ENCODE results near the gene AGAP2. TPM values are rescaled to one million over a fixed set of nuclear protein-coding genes. Genes with fewer than 3 reads are reported as not detected.

AGAP2 gene
- polyA plus RNA-seq, 3 donors = 0.20 to 3.4 (median 0.65) TPM

- H3K4me2 ChIP-seq (replicated peaks; ENCODE audit: extremely low read depth, low read length, poor library complexity, severe bottlenecking) = no peak overlapping the region
- no peak for TF ChIP-seq CTCF (IDR thresholded peaks at IDR 0.05)
- no peak overlapping the region for H3K4me3 ChIP-seq (replicated peaks in 1 of 3; ENCODE audit: low read depth in 2 of 3, low read length in 3 of 3)
- H3K36me3 ChIP-seq (replicated peaks in 1 of 2; ENCODE audit: control insufficient read depth in 1 of 2, insufficient read depth in 2 of 2, low read length in 2 of 2) = peaks cover 94% of the 10 kb centered on the region in 2 donors
- no peaks in the 10 kb centered on the region for H3K9me3 ChIP-seq (replicated peaks in 1 of 2; ENCODE audit: control insufficient read depth in 1 of 2, insufficient read depth in 1 of 2, low read length in 2 of 2)
- no peak overlapping the region for H2AFZ ChIP-seq (ENCODE audit: insufficient read depth, low read depth, low read length, poor library complexity, severe bottlenecking)
- intact Hi-C loops (cut with micrococcal nuclease) = no loop called here
- no peaks in the 10 kb centered on the region for H3K4me1 ChIP-seq (ENCODE audit: control insufficient read depth in 1 of 2, insufficient read depth in 2 of 2, low read length in 2 of 2)
- H3K27ac ChIP-seq (ENCODE audit: low read depth in 1 of 2, low read length in 2 of 2) = no peak overlapping the region
- no peaks in the 10 kb centered on the region for H3K27me3 Mint-ChIP-seq (ENCODE audit: low read depth in 3 of 3)
- 100% methylated on average over 3 of the region's 5 CpGs for WGBS (ENCODE audit: insufficient coverage)
- peaks cover 23% of the 10 kb centered on the region for H4K20me1 ChIP-seq (ENCODE audit: insufficient read depth, low read length)
- DNase-seq = no peak
- no peak overlapping the region for H3K4me3 Mint-ChIP-seq
- no peak overlapping the region for H3K9ac ChIP-seq (ENCODE audit: insufficient read depth, low read length, poor library complexity, severe bottlenecking)
- peaks cover 0 to 2% (median 0%) of the 10 kb centered on the region in 7 donors for H3K9me3 Mint-ChIP-seq
- no peak overlapping the region for H3K27ac Mint-ChIP-seq
- H3K27me3 ChIP-seq (ENCODE audit: control insufficient read depth in 2 of 2, insufficient read depth in 2 of 2, low read length in 2 of 2) = no peaks in the 10 kb centered on the region
- H3K4me1 Mint-ChIP-seq = no peaks in the 10 kb centered on the region
- peaks cover 77 to 90% of the 10 kb centered on the region in 2 donors for H3K36me3 Mint-ChIP-seq
- H3K79me2 ChIP-seq (ENCODE audit: insufficient read depth, low read length) = peaks cover 2% of the 10 kb centered on the region
Observed at GRCh38 chr12:57717131-57717530, 21.4 kb downstream of the AGAP2 start.

- no peaks in the 10 kb centered on the region for H3K4me1 ChIP-seq (ENCODE audit: control insufficient read depth in 1 of 2, insufficient read depth in 2 of 2, low read length in 2 of 2)
- no peak overlapping the region for H3K4me2 ChIP-seq (replicated peaks; ENCODE audit: extremely low read depth, low read length, poor library complexity, severe bottlenecking)
- peaks cover 77 to 90% of the 10 kb centered on the region in 2 donors for H3K36me3 Mint-ChIP-seq
- no peak overlapping the region for H2AFZ ChIP-seq (ENCODE audit: insufficient read depth, low read depth, low read length, poor library complexity, severe bottlenecking)
- no peak for DNase-seq
- WGBS (ENCODE audit: insufficient coverage) = 100% methylated on average over 2 of the region's 4 CpGs
- no peaks in the 10 kb centered on the region for H3K27me3 Mint-ChIP-seq (ENCODE audit: low read depth in 3 of 3)
- no peak for TF ChIP-seq CTCF (IDR thresholded peaks at IDR 0.05)
- no peak overlapping the region for H3K27ac ChIP-seq (ENCODE audit: low read depth in 1 of 2, low read length in 2 of 2)
- no peaks in the 10 kb centered on the region for H3K27me3 ChIP-seq (ENCODE audit: control insufficient read depth in 2 of 2, insufficient read depth in 2 of 2, low read length in 2 of 2)
- no peak overlapping the region for H3K4me3 ChIP-seq (replicated peaks in 1 of 3; ENCODE audit: low read depth in 2 of 3, low read length in 3 of 3)
- intact Hi-C loops (cut with micrococcal nuclease) = no loop called here
- no peaks in the 10 kb centered on the region for H3K9me3 ChIP-seq (replicated peaks in 1 of 2; ENCODE audit: control insufficient read depth in 1 of 2, insufficient read depth in 1 of 2, low read length in 2 of 2)
- no peak overlapping the region for H3K9ac ChIP-seq (ENCODE audit: insufficient read depth, low read length, poor library complexity, severe bottlenecking)
- H3K27ac Mint-ChIP-seq = peak overlapping the region in 1 of 7 donors; percentile 37
- peaks cover 94 to 96% of the 10 kb centered on the region in 2 donors for H3K36me3 ChIP-seq (replicated peaks in 1 of 2; ENCODE audit: control insufficient read depth in 1 of 2, insufficient read depth in 2 of 2, low read length in 2 of 2)
- H3K79me2 ChIP-seq (ENCODE audit: insufficient read depth, low read length) = peaks cover 2% of the 10 kb centered on the region
- H3K4me3 Mint-ChIP-seq = no peak overlapping the region
- H3K9me3 Mint-ChIP-seq = peaks cover 0 to 2% (median 0%) of the 10 kb centered on the region in 7 donors
- H3K4me1 Mint-ChIP-seq = no peaks in the 10 kb centered on the region
- peaks cover 28% of the 10 kb centered on the region for H4K20me1 ChIP-seq (ENCODE audit: insufficient read depth, low read length)
Observed at GRCh38 chr12:57716305-57716704, 22.2 kb downstream of the AGAP2 start.

Data from CD14-positive monocyte (primary cell).